Left kidney (tissue), 2 donors: ENCODE measurements around the gene PLAAT4. TPM values are rescaled to one million over a fixed set of nuclear protein-coding genes. Genes with fewer than 3 reads are reported as not detected.
"Not testable (repeated sequence)": the region's sequence is repeated elsewhere in the genome, so short reads cannot be mapped to it uniquely, and the experiment has no call there.

Source experiments
- DNase-seq: peaks from one replicate; pipeline ENCODE4 v3.0.0-alpha.2; 2013
- polyA plus RNA-seq: library from polyadenylated mRNA; unstranded; fragments of 120-200 nt; gene quantifications from one replicate; pipeline ENCODE4 v1.2.1, GENCODE V29; 2013; ENCODE audit not compliant: insufficient read length

The PLAAT4 gene
- polyA plus RNA-seq, 1 donor, result 8.2 TPM

- peak; percentile 64 for DNase-seq
These were observed 30.6 kb downstream of the PLAAT4 start for GRCh38 chr11:63567044-63567840.

DNA sequence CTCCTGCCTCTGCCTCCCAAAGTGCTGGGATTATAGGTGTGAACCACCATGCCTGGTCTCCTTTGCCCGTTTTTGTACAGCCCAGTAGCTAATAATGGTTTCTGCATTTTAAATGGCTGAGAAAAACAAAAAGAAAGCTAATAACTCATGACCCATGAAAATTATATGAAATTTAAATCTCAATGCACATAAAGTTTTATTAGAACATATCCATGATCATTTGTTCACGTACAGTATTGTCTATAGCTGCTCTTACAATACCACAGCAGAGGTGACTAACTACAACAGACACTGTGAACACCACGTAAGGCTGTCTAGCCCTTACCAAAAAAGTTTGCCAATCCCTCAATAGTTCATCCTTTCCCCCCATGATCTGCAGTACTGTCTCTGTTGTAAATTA lies 33.0 kb downstream of the PLAAT4 start:
- no peak for DNase-seq

GRCh38 chr11:63572026-63572688 lies 35.5 kb downstream of the PLAAT4 start:
- DNase-seq, result no peak

DNA sequence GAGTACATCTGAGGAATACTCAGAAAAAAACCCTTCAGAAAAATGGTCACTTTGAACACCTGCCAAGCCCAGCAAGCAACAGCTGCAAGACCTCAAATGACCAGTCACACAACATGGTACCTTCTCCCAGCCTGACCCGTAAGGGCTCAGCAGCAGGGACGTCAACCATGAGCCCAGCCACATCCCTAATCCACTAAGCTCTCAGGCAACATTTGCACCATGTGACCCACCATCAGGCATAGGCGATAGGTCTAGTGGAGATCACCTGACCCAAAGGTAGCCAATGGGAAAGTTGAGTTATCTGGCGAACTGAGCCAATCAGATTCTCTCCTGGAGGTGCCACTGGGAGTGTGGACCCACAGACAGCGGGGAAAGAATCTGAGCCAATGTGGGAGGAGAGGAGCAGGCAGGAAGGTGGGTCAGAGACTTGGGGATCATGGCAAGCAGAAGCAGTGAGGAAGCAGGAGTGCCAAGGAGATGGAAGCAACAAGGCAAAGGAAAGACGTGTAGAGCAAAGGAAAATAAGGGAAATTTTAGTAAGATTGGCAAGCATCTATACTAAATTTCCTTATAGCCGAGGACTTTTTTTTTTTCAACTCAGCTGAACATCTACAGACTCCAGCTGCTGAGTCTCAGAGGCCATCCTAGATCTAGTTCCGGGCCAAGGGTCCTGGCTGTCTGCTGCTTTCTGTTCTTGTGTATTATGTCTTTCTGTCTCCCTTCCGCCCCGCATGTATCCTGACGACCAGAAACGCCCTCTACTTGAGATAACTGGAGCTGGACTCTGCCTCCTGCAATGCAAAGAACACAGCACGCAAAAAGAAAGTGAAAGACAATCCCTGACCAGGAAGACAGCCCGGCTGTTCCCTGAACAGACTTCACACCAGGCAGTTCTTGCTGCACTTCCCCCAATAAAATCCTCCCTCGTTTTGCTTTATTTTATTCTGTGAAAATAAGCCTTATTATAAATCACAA lies 37.6 kb downstream of the PLAAT4 start:
- DNase-seq, result peak; percentile 62

- DNase-seq, result no peak
These were observed 38.4 kb downstream of the PLAAT4 start for GRCh38 chr11:63574856-63575602.

GRCh38 chr11:63578882-63579281 lies 42.3 kb downstream of the PLAAT4 start:
- not testable (repeated sequence) for DNase-seq

DNA sequence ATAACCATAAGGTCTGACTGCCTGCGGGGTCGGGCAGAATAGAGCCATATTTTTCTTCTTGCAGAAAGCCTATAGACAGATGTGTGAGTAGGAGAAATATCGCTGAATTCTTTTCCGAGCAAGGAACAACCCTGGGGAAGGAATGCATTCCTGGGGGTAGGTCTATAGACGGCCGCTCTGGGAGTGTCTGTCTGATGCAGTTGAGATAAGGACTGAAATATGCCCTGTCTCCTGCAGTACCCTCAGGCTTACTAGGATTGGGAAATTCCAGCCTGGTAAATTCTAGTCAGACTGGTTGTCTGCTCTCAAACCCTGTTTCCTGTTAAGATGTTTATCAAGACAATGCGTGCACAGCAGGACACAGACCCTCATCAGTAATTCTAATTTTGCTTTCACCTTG lies 44.6 kb downstream of the PLAAT4 start:
- not testable (repeated sequence) for DNase-seq

GRCh38 chr11:63583357-63583677 lies 46.7 kb downstream of the PLAAT4 start:
- no peak for DNase-seq

- no peak for DNase-seq
These were observed 50.0 kb downstream of the PLAAT4 start for GRCh38 chr11:63586451-63587166.

GRCh38 chr11:63589000-63589399 lies 52.4 kb downstream of the PLAAT4 start:
- no peak for DNase-seq

- no peak for DNase-seq
These were observed 53.6 kb downstream of the PLAAT4 start for GRCh38 chr11:63590024-63590788.

DNA sequence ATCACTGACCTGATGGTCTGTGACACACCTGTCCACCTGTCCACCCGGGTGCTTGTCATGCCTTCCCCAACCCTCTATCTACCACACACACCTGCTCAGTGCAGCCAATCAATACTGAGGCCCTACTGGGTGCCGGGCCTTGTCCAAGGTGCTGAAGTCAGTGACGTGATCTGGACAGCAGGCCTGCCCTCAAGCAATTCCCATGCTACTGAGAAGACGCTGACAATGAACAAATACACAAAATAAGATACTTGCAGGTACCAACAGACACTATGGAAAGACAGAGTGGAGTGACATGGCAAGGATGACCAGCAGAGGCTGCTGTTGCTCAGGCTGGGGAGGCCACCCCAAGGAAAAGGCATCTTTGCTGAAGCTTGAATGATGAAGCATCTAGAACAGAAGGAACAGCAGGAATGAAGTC lies 56.4 kb downstream of the PLAAT4 start:
- no peak for DNase-seq

DNA sequence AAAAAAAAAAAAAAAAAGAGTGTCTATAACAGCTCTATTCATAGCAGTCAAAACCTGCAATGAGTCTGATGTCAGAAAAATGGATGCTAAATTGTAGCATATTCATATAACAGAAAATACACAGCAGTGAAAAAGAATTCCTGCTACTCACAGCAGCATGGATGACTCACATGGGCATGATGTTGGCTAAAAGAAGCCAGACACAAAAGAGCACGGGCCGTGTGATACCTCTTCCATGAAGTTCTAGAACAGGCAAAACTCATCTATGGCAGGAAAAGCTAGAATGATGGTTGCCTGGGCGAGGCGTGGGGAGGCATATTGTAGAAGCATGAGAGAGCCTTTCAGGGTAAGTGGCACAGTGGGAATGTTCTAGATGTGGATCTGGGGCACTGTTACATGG lies 58.7 kb downstream of the PLAAT4 start:
- DNase-seq, result no peak

Other genes with a start within 250 kb of the PLAAT4 start
- gene SLC22A9, start 167.0 kb upstream of the PLAAT4 start, polyA plus RNA-seq, result not detected
- gene PLAAT5, start 45.6 kb upstream of the PLAAT4 start, polyA plus RNA-seq, result 0.50 TPM
- gene LGALS12, start 30.7 kb upstream of the PLAAT4 start, polyA plus RNA-seq, result not detected
- 0.88 TPM for gene PLAAT2, start 26.6 kb downstream of the PLAAT4 start, polyA plus RNA-seq
- gene PLAAT3, start 77.6 kb downstream of the PLAAT4 start, polyA plus RNA-seq, result 15.1 TPM
- 20.9 TPM for gene ATL3, start 134.6 kb downstream of the PLAAT4 start, polyA plus RNA-seq
- gene RTN3, start 144.7 kb downstream of the PLAAT4 start, polyA plus RNA-seq, result 184 TPM
- gene ZFTA, start 232.0 kb downstream of the PLAAT4 start, polyA plus RNA-seq, result 40.9 TPM